Middle frontal gyrus (tissue), 1 donor: ENCODE results near the gene SERGEF.

Source experiments
- DNase-seq: peaks from one replicate; pipeline ENCODE4 v3.0.0-alpha.2; 2015; ENCODE audit warnings: low spot score; ENCODE audit errors: extremely low spot score

Gene SERGEF

DNA sequence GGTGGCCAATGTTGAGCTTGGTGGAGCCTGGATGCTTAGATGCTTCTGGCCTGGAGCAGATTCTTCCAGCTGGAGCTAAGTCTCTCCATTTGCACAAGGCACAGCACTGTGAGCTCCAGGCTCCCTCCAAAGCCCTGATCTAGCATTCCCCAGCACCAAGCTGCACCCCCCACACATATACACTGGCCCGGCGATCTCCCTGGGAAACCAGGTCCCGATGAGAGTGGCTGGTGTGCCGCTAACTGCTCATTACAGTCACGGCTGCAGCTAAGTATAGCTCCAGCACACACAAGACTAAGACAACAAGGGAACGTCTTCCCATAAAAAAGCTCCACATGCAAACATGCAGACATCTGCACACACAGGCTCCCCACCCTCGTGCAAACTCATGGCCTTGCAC is 260.7 kb downstream of the SERGEF start:
- no peak for DNase-seq

DNA sequence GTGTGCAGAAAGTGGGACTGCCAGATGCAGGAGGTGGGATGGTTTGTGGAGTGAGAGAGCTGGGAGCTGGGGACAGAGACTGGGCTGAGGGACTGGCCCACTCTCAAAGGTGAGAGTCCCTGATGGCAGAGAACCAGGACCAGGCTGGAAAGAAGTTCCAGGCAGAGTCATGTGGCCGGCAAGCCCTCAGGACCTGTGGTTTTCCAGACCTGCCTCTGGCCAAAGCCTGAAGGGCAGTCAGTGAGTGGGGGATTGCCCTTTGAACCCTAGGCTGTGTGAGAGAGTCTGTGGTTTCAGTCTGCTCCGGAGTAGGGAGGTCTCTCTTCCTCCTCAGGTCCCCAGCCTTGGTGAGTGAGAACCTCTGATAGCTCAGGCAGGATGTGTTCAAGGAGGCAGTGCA is 261.3 kb downstream of the SERGEF start:
- no peak for DNase-seq

DNA sequence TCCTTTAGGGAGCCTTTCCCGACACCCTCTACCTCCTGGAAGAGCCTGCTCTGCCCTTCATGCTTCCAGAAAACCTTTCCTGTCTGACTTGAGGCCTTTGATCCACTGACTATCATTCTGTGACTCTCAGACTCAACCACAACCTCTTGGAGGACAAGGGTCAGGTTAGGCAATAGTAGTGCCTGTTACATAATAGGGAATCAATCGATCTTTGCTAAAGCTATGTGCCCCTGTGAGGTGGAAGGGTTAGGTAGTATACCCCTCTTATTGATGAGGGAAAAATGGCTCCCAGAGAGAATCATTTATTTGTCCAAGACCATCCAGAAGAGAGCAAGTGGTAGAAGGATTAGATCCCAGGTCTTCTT is 262.1 kb downstream of the SERGEF start:
- DNase-seq: no peak

DNA sequence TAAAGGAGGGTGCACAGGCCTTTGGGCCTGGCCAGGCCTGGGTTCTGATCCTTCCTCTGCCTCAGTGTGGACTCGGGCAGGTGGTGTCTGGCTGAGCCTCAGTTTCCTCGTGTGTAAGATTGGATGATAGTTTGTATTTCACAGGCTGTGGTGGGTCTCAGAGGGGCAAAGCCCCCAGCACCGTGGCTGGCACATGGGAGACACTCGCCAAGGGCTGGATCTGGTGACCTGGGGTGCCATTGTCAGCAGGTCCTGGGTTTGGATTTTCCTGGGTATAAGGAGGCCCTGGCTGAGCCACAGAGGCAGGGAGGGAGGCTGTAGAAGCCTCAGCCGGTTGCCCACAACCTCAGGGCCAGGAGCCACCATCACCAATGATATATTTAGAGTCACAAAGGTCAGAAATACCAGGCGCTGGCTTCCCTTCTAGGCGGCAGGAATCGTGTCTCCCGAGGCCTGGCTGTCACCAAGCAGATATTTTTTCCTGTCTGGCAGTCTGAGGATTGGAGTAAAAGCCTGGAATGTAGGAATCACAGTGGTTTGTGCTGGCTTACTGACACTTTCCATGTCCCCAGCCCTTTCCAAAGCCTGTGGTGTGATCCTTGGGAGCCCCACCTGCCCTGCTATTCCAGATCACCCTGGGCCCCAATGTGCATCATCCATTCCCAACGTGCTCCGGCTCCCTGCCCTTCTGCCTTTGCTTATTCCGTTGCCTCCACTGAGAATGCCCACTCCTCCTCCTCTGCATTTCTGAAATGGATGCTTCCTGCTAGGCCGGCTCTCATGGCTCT is 262.6 kb downstream of the SERGEF start:
- DNase-seq: no peak

DNA sequence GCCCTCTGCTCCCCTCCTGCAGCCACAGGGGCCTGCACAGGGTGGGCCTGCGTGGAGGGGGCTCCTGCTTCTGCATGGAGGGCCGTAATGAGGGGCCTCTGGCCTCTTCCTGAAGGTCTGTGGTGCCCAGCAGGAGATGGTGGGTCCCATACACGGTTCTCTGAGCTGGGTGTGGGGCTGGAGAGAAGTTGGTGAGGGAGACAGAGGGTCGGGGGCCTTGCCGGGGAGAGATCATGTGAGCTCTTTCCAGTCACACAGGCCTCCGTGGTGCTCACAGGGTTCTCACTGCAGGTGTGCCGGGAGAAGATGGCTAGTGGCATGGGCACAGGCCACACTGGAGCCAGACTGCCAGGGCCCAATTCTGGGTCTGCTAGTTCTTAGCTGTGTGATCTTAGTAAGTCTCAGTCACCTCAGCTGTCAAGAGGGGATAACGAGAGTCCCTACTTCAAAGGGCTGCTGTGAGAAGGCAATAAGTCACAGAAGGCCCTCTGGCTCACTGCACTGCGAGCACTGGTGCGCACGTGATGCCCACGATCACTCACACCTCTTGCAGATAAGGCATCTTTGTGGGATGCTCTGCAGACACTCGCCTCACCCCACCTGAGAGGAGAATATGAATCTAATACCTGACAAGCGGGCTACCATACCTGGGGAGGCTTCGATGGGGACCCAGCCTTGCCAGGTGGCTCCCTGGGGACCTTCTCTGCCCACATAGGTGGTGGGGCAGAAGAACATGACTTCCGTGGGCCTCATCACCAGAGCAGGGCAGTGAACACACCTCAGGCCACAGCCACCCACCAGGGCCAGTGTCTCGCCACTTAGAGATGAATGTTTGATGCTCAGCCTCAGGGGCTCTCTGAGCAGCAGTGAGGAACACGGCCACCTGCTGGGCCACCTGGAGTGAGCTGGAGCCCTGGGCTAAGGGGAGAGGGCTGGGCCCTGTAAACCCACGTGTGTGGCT is 263.8 kb downstream of the SERGEF start:
- no peak for DNase-seq

DNA sequence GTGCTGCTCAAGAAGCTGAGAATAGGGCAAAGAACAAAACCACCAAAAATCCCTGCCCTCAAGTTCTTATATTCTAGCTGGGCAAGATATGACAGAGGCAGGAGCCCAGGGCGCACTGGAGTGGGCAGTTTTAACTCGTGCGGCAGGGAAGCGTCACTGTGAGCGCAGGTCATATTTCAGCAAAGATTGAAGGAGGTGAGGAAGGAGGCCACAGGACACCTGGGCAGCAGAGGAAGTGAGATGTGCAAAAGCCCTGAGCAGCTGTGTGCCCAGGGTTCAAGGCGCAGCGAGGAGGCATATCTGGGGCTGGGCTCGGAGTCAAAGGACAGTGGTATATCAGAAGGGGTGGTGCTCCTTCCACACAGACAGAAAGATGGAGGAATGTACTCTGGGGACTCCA is 264.8 kb downstream of the SERGEF start:
- DNase-seq: no peak

DNA sequence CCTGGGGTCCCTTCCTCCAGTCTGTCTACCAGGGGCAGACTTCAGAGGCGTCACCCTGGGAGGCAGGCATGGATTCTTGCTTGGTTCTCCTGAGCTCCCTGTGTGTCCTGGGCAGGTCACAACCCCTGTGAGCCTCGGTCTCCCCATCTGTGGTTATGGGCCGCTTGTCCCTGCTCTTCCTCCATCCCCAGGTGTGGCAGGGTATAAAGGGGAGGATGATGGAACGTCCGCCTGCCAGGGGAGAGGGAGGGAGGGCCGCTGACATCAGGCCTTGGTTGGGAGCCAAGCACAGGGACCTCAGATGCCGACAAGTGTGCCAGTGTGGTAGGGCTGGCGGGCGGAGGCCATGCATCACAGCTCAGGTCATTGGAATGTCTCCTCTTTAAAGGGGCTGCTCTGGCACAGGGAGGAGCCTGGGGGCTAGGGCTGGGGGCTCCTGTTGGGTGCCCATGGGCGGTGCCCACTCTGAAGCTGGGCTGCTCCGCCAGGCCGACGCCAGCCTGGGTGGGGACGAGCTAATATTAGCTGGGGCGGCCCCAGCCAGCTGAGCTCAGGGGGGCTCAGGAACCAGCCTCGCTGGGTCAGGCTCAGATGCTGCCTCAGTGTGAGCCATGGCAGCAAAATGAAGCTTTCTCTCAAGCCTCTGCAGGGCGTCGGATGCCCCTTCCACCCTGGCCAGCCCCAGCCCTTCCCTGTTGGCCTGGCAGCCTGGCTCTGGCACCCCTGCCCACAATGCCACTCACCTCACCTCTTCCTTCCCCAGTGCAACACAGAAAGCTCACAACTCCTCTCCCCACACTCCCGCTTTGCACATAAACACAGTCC is 265.5 kb downstream of the SERGEF start:
- no peak for DNase-seq

DNA sequence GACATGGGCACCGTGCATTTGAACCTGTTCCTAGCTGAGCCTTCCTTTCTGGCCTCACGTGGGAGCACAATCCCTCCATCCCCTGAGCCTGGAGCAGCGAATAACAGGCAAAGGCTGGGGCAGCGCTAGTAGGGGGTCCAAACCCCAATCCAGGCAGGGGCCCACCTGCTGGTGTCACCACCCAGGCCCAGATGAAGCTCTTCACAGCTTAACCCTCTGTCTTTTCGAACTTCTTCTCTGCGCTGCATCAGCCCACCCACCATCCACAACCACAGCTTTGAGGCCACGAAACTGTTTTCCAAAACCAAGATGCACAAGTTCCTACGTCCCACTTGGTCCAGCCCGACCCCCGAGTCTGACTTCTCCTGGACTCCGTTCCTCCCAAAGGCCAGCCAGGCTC is 266.8 kb downstream of the SERGEF start:
- no peak for DNase-seq

DNA sequence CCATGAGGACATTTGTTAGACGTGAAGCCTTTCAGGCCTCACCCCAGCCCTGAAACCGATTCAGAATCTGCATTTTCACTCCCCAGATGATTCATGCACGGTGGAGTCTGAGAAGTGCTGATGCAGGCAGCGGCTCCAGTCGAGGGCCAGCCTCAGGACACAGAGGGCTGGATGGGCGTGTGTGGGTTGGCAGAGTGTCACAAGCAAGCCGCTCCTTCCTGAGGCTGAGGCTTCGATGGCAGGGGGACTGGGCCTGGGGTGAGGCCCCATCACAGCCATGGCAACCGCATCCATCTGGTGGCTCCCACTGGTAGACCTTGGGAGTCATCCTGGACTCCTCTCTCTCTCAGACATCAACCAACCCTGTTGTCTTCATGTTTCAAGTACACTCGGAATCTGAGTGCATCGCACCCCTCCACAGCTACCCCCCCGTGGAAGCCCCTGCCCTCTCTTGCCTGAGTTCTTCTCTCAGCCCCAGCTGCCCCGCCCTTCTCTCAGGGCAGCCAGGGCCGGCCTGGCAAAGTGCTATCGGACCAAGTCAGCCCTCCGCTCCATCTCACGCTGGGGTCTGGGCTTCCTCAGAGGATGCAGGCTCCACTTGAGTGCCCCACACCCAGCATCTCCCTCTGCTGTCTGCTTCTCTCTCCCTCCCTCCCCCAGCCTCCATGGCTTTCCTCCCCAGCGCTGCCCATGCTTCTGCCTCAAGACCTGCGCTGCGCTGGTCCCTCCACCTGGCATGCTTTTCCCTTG is 267.6 kb downstream of the SERGEF start:
- no peak for DNase-seq

DNA sequence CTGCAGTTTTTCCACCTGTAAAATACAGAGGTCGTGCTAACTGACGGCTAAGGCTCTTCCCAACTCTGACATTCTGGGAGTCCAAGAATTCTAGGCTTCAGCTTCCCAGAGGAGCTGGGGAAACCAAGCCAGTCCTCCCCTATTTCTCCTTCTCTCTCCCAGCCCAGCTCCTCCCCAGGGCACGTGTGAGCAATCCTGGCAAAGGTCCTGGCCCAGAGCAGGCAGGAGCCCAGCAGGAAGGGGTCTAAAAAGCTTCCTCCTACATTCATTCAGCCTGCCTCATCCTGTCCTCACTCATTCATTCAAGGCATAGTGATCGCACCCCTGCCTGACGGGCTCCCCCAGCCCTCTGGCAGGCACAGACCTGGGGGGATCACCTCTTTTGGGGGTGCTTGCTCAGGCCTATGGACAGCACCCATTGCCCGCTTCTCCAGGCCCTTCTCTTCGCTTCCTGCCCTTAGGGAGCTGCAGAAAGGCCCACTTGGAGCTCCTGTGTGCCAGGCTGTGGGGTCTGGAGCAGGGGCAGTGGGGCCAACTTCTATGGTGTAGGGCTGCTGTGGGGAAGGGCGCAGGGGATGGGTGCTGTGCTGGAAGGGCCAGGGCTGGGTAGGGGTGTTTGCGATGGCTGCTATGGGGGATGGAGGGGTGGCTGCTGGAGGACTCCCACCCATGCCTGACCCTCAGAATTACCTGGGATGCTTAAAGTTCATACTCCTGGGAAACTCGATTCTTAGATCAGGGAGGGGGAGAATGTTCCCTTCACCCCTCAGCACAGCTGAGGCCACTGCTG is 268.5 kb downstream of the SERGEF start:
- no peak for DNase-seq

DNA sequence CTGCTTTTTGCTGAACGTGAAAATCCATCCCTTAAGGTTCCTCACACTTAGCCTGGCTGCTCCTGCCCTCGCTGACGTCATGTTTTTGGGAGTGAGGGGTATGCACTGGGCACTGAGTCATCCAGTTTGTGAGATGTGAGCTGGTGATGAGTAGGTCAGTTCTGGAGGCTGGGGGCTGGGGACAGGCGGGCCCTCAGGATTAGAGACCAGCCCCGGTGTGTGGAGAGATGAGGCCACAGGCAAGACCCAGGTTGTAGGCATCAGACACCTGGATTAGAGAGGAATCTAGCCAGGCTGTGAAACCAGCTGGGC is 269.1 kb downstream of the SERGEF start:
- DNase-seq: no peak

DNA sequence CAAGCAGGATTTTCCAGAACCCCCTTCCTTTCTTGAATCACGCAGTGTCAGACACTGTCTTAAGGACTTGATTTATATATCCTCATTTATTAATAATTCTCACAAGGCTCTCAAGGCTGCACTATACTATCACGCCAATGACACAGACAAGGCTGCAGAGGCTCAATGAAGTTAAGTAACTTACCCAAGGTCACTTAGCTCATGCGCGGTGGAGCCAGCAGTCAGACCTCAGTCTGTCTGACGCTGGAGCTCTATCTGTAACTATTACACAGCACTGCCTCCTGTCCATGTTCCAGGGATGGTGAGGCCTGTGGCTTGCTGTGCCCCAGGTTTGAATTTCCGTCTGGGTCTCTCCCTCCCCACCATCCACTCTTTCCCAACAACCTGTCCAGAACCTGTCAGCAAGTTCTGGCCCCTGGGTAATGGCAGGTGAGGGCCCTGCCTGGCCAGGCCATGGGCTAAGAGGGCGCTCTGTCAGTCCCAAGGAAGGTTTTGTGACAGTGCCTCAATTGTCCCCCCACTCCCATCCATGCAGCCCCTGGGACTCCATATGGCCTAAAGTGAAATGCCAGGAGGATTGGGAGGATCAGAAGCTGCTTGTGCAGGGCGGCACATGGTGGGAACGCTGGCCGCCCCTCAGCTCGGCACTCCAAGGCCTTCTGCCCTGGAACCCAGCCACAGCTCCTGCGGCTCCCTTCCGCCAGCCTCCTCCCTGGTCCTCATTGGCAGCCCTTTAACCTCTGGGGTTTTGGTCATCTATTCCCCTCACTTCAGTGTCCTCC is 269.6 kb downstream of the SERGEF start:
- no peak for DNase-seq

DNA sequence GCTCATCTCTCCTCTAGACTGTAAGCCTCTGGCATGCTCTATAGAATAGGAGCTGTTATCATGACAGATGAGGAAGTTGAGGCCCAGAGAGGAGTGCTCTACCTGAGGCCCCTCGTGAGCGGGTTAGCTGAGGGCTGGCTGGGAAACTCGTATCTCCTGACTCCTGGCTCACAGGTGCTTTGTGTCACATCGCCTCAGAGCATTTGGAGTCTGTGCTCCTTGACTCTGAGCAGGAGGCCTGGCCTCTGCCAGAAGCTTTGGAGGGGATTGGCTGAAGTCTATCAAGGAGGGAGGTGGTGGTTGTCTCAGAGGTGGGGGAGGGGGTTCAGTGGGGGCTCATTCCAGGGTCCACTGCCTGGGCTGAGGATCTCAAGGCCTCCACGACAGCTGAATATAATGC is 270.8 kb downstream of the SERGEF start:
- DNase-seq: no peak

DNA sequence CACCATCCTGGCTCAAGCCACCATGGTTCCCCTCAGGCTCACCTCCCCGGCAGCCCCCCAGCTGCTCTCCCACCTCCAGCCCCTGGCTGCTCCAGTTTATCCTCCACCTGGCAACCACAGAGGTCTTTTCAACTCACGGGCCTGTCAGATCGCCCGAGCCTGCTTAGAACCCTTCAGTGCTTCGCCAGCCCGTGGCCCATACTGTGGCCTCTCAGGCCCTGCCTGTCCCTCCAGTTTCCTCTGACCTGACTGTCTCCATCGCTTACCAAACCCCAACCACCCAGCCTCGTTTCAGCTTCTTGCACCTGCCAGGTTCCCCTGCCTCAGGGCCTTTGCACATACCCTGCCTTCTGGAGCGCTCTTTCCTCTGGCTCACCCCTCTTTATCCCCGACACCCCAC is 271.4 kb downstream of the SERGEF start:
- no peak for DNase-seq

DNA sequence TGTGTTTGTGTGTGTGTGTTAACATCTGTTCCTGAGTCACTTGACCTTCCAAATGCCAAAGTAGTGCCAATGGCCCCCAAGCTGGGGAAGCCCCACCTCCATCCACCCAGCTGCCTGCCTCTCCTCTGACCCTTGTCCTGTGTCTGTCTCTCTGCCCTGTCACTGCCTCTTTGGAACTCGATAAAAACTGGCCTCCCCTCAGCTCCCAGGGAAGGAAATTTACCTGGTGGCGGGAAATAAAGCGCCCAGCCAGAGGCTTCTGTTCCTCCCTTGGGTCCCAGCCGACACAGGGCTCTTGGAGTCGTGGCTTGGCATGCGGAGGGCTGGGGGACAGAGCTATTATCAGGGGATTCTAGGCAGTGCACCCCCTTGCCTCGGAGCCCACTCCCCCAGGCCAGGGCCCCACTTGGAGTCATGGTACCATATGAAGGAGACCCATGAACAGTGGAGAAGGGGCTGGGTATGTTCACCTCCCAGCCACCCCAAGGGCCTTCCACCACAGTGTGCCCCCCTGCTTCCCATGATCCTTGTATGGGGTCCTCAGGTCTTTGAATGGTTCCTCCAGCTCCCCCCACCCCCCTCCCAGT is 272.1 kb downstream of the SERGEF start:
- no peak for DNase-seq

DNA sequence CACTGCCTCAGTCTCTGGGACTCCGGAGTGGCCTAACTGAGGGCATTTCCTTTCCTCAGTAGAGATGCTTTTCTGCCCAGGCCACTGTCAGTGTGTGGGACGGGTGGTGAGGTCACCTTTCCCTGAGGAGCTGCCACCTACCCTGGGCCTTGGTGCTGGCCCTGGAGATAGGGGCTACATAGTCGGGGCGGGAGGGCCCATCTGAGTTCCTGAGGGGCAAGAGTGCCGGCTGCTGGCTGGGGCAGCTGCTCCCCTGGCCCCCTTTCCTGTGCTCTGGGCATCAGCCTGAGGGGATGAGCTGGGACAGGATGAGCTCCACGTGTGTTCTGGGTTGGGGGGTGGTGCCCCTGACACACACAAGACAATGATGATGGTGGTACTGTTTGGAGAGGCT is 272.9 kb downstream of the SERGEF start:
- no peak for DNase-seq

DNA sequence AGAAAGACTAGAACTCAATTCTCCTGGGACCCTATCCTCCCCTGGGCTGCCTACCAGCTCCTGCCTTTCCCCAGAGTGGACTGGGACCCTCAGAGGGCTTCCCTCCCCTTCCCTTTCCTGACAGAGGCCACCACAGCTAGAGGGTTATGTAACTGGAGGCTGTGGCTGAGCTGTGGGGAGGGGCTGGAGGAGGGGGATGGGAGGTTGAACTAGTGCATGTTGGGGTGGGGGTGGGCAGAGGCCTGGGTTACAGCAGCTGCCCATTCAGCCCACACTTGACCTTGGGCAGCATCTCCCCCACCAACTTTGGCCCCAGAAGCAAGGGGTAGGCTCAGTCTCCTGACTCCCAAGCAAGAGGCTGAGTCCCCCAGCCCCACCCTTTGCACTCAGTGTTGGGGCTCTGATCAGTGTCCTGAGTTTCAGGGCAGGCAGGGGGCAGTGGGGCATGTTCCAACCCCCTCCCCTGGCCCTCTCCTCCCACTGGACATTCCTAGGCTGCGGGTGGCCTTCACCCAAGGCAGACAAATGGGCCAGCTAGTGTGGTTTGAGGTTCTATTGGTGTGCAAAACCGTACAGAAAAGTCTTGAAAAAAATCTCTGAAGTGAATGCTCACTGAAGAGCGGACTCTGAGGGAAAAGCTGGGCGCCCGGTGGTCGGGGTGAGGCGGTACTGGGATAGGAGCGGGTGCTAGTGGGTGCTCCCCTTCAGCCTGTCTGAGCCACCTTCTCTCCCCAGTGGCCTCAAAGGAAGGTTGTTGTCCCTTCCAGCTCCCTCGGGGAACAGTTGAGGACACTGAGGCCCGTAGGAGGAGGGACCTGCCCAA is 274.5 kb downstream of the SERGEF start:
- DNase-seq: no peak
